Measurements from ENCODE around the gene KCNH8.

Gene KCNH8

GRCh38 chr3:19348941-19349564, 200.7 kb downstream of the KCNH8 start:
- H3K4me3 ChIP-seq (ENCODE audit: low read depth, low read length), result no peak overlapping the region
- no peak for TF ChIP-seq CTCF (IDR thresholded peaks at IDR 0.05; ENCODE audit: low read depth, low read length)

- TF ChIP-seq CTCF (IDR thresholded peaks at IDR 0.05; ENCODE audit: low read depth, low read length), result no peak
- no peak overlapping the region for H3K4me3 ChIP-seq (ENCODE audit: low read depth, low read length)
These were observed 209.6 kb downstream of the KCNH8 start for GRCh38 chr3:19357947-19358346.

GRCh38 chr3:19363071-19363470, 214.8 kb downstream of the KCNH8 start:
- H3K4me3 ChIP-seq (ENCODE audit: low read depth, low read length), result no peak overlapping the region
- no peak for TF ChIP-seq CTCF (IDR thresholded peaks at IDR 0.05; ENCODE audit: low read depth, low read length)

- TF ChIP-seq CTCF (IDR thresholded peaks at IDR 0.05; ENCODE audit: low read depth, low read length), result no peak
- H3K4me3 ChIP-seq (ENCODE audit: low read depth, low read length), result no peak overlapping the region
These were observed 215.8 kb downstream of the KCNH8 start for GRCh38 chr3:19364148-19364547.

- H3K4me3 ChIP-seq (ENCODE audit: low read depth, low read length), result no peak overlapping the region
- no peak for TF ChIP-seq CTCF (IDR thresholded peaks at IDR 0.05; ENCODE audit: low read depth, low read length)
These were observed 217.2 kb downstream of the KCNH8 start for GRCh38 chr3:19365471-19365870.

- no peak overlapping the region for H3K4me3 ChIP-seq (ENCODE audit: low read depth, low read length)
- TF ChIP-seq CTCF (IDR thresholded peaks at IDR 0.05; ENCODE audit: low read depth, low read length), result no peak
These were observed 236.6 kb downstream of the KCNH8 start for GRCh38 chr3:19384868-19385267.

- no peak overlapping the region for H3K4me3 ChIP-seq (ENCODE audit: low read depth, low read length)
These were observed 243.8 kb downstream of the KCNH8 start for GRCh38 chr3:19392150-19392549.

More at GRCh38 chr3:19392150-19392549, 243.8 kb downstream of the KCNH8 start:
- TF ChIP-seq CTCF (IDR thresholded peaks at IDR 0.05; ENCODE audit: low read depth, low read length), result no peak
